ENCODE measurements around the gene CREBL2.

Gene CREBL2

GRCh38 chr12:12686925-12687324 is 75.2 kb downstream of the CREBL2 start:
- H4K20me1 ChIP-seq (ENCODE audit: insufficient read depth, low read length) = no peaks in the 10 kb centered on the region
- peaks cover 26% of the 10 kb centered on the region for H3K4me1 ChIP-seq (ENCODE audit: insufficient read depth, low read length, severe bottlenecking)
- no peak overlapping the region for H3K4me2 ChIP-seq (ENCODE audit: low read length)
- H3F3A ChIP-seq (ENCODE audit: insufficient read depth, low read length) = no peaks in the 10 kb centered on the region
- H3K27ac ChIP-seq (ENCODE audit: low read depth, low read length, poor library complexity, severe bottlenecking) = no peak overlapping the region
- no peak overlapping the region for H2AFZ ChIP-seq (ENCODE audit: low read length)
- no peak for TF ChIP-seq CTCF (IDR thresholded peaks at IDR 0.05; ENCODE audit: low read length)
- TF ChIP-seq EZH2 (IDR thresholded peaks at IDR 0.05; ENCODE audit: borderline replicate concordance, low read length) = no peak
- no peak overlapping the region for H3K4me3 ChIP-seq (ENCODE audit: low read depth, low read length, poor library complexity, severe bottlenecking)
- no peaks in the 10 kb centered on the region for H3K79me2 ChIP-seq (ENCODE audit: insufficient read depth, low read length)
- H3K9me2 ChIP-seq (ENCODE audit: low read depth, low read length) = no peaks in the 10 kb centered on the region
- H3K36me3 ChIP-seq (ENCODE audit: insufficient read depth, low read length) = no peaks in the 10 kb centered on the region
- H3K9ac ChIP-seq (ENCODE audit: low read length) = no peak overlapping the region
- no peaks in the 10 kb centered on the region for H3K27me3 ChIP-seq (ENCODE audit: insufficient read depth, low read length)
- H3K9me3 ChIP-seq (ENCODE audit: low read length) = no peaks in the 10 kb centered on the region

- Histone ChIP-seq H3K9ac (ENCODE audit: low read length) (no peak overlapping the region), H3K27ac (ENCODE audit: low read depth, low read length, poor library complexity, severe bottlenecking) (peak overlapping the region; percentile 95), H3K4me1 (ENCODE audit: insufficient read depth, low read length, severe bottlenecking) (peaks cover 40% of the 10 kb centered on the region), H3K27me3 (ENCODE audit: insufficient read depth, low read length) (no peaks in the 10 kb centered on the region), H4K20me1 (ENCODE audit: insufficient read depth, low read length) (no peaks in the 10 kb centered on the region), H3K4me3 (ENCODE audit: low read depth, low read length, poor library complexity, severe bottlenecking) (no peak overlapping the region), H2AFZ (ENCODE audit: low read length) (0 out of 2 replicates have a peak overlapping the region, but pooled peaks have one; percentile 26), H3K9me2 (ENCODE audit: low read depth, low read length) (no peaks in the 10 kb centered on the region), H3K36me3 (ENCODE audit: insufficient read depth, low read length) (no peaks in the 10 kb centered on the region), H3K4me2 (ENCODE audit: low read length) (no peak overlapping the region), H3K79me2 (ENCODE audit: insufficient read depth, low read length) (no peaks in the 10 kb centered on the region), H3F3A (ENCODE audit: insufficient read depth, low read length) (no peaks in the 10 kb centered on the region), H3K9me3 (ENCODE audit: low read length) (no peaks in the 10 kb centered on the region)
- TF ChIP-seq EZH2 (IDR thresholded peaks at IDR 0.05; ENCODE audit: borderline replicate concordance, low read length) = no peak
These were observed 78.1 kb downstream of the CREBL2 start for GRCh38 chr12:12689647-12690300.

- Histone ChIP-seq H4K20me1 (ENCODE audit: insufficient read depth, low read length) (no peaks in the 10 kb centered on the region), H3K9me2 (ENCODE audit: low read depth, low read length) (no peaks in the 10 kb centered on the region), H3K9me3 (ENCODE audit: low read length) (no peaks in the 10 kb centered on the region), H3K27me3 (ENCODE audit: insufficient read depth, low read length) (no peaks in the 10 kb centered on the region), H3K9ac (ENCODE audit: low read length) (peak overlapping the region; percentile 32), H3K4me2 (ENCODE audit: low read length) (peak overlapping the region; percentile 41), H3K4me3 (ENCODE audit: low read depth, low read length, poor library complexity, severe bottlenecking) (peak overlapping the region; percentile 24), H3K4me1 (ENCODE audit: insufficient read depth, low read length, severe bottlenecking) (peaks cover 50% of the 10 kb centered on the region), H2AFZ (ENCODE audit: low read length) (no peak overlapping the region), H3F3A (ENCODE audit: insufficient read depth, low read length) (no peaks in the 10 kb centered on the region), H3K36me3 (ENCODE audit: insufficient read depth, low read length) (no peaks in the 10 kb centered on the region), H3K79me2 (ENCODE audit: insufficient read depth, low read length) (no peaks in the 10 kb centered on the region), H3K27ac (ENCODE audit: low read depth, low read length, poor library complexity, severe bottlenecking) (peak overlapping the region; percentile 95)
- TF ChIP-seq EZH2 (IDR thresholded peaks at IDR 0.05; ENCODE audit: borderline replicate concordance, low read length) (no peak), CTCF (IDR thresholded peaks at IDR 0.05; ENCODE audit: low read length) (no peak)
These were observed 79.9 kb downstream of the CREBL2 start for GRCh38 chr12:12691549-12691948.

Data from OCI-LY1 (cell line).